HUES6 (cell line): Measurements from ENCODE around the gene HSDL2.
"Not testable (repeated sequence)": the region's sequence is repeated elsewhere in the genome, so short reads cannot be mapped to it uniquely, and the experiment has no call there.

Experiments used
- H3K27ac ChIP-seq: 2 replicates; pipeline ENCODE4 v1.7.0; 2013; ENCODE audit warnings: low read depth, mild to moderate bottlenecking, low read length, inconsistent platforms
- H3K27me3 ChIP-seq: 2 replicates; pipeline ENCODE4 v1.6.1; 2013; ENCODE audit warnings: low read length; ENCODE audit not compliant: control insufficient read depth, insufficient read depth
- H3K36me3 ChIP-seq: 2 replicates; pipeline ENCODE4 v1.6.1; 2013; ENCODE audit warnings: low read length; ENCODE audit not compliant: control insufficient read depth, insufficient read depth
- H3K4me1 ChIP-seq: 2 replicates; pipeline ENCODE4 v1.6.1; 2013; ENCODE audit warnings: low read length; ENCODE audit not compliant: control insufficient read depth, insufficient read depth
- H3K4me3 ChIP-seq: 2 replicates; pipeline ENCODE4 v1.5.1; 2013; ENCODE audit warnings: low read depth, low read length
- H3K9ac ChIP-seq: one replicate; pipeline ENCODE4 v1.6.1; 2013; ENCODE audit warnings: mild to moderate bottlenecking, low read length
- H3K9me3 ChIP-seq: 2 replicates; pipeline ENCODE4 v1.6.1; 2013; ENCODE audit warnings: low read depth, low read length; ENCODE audit not compliant: control insufficient read depth, insufficient read depth

Gene HSDL2

DNA sequence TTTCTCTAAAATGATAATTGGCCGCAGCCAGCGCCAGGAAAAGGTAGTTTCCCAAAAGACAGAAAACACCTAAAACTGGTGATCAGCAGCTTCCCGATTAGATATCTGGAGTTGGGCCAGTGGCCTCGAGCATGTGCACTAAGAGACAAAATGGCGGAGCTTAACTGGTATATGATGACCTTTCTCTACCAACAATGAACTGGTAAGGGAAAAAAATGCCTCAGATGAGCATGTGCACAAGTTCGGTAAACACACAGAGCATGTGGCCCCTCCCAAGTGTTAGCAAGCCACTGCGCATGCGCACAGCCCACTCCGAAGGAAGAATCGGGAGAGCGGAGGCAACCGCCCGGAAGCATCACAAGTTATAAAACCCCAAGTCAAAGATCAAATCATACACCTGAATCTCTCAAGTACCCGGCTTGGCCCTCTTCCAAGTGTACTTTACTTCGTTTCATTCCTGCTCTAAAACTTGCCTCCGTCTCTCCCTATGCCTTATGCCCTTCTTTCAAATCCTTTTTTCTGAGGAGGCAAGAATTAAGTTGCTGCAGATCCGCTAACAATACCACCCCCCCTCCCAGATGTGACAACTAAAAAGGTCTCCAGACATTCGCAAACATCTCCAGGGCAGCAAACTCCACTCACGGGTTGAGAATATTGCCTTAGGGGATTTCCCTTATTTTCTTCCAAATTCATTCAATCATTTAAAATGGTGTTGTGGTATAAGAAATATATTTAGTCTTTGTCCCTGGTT is 31.5 kb upstream of the HSDL2 start:
- no peak overlapping the region for H3K27ac ChIP-seq
- H3K4me3 ChIP-seq, result peak overlapping the region; percentile 51
- no peaks in the 10 kb centered on the region for H3K36me3 ChIP-seq
- H3K9me3 ChIP-seq, result no peaks in the 10 kb centered on the region
- no peaks in the 10 kb centered on the region for H3K27me3 ChIP-seq
- peaks cover 17% of the 10 kb centered on the region for H3K4me1 ChIP-seq
- H3K9ac ChIP-seq, result no peak overlapping the region

GRCh38 chr9:112349008-112349333 is 30.9 kb upstream of the HSDL2 start:
- H3K4me3 ChIP-seq, result peak overlapping the region; percentile 51
- H3K9ac ChIP-seq, result no peak overlapping the region
- H3K9me3 ChIP-seq, result no peaks in the 10 kb centered on the region
- H3K4me1 ChIP-seq, result peaks cover 17% of the 10 kb centered on the region
- H3K27ac ChIP-seq, result no peak overlapping the region
- no peaks in the 10 kb centered on the region for H3K36me3 ChIP-seq
- H3K27me3 ChIP-seq, result no peaks in the 10 kb centered on the region

DNA sequence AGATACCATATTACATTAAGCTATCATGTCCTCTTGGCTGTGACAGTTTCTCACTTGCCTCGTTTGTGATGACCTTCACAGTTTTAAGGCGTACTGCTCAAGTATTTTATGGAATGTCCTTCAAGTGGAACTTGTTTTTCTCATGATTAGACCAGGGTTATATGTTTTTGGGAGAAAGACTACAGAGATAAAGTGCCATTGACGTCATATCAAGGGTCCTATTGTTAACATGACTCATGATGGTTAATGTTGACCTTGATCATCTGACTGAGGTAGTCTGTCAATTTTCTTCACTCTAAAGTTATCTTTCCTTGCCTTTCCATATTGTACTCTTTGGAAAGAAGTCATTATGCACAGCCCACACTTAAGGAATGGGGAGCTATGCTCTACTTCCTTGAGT is 28.7 kb upstream of the HSDL2 start:
- Histone ChIP-seq H3K27me3 (no peaks in the 10 kb centered on the region), H3K4me3 (no peak overlapping the region), H3K9me3 (no peaks in the 10 kb centered on the region), H3K36me3 (no peaks in the 10 kb centered on the region), H3K4me1 (peaks cover 17% of the 10 kb centered on the region), H3K9ac (no peak overlapping the region), H3K27ac (no peak overlapping the region)

DNA sequence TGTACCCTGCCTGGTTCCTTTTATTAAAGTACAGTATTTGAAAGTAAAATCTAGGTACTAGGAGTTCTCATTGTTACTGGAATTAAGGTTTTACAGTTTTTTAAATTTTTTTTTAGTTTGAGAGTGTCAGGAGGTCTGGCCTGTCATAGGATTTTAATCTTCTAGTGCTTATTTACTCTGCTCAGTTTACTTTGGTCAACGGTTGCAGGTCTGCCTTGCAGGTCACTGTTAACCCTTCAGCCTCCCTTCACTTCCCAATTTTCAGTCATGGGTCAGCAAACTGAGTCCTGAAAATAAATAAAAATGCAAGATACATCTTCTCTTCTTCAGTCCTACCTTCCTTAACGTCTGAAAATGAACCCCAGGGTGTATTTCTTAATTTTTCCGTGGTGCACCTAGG is 27.7 kb upstream of the HSDL2 start:
- H3K9ac ChIP-seq, result no peak overlapping the region
- no peaks in the 10 kb centered on the region for H3K27me3 ChIP-seq
- no peaks in the 10 kb centered on the region for H3K36me3 ChIP-seq
- peaks cover 17% of the 10 kb centered on the region for H3K4me1 ChIP-seq
- H3K27ac ChIP-seq, result no peak overlapping the region
- no peak overlapping the region for H3K4me3 ChIP-seq
- no peaks in the 10 kb centered on the region for H3K9me3 ChIP-seq

DNA sequence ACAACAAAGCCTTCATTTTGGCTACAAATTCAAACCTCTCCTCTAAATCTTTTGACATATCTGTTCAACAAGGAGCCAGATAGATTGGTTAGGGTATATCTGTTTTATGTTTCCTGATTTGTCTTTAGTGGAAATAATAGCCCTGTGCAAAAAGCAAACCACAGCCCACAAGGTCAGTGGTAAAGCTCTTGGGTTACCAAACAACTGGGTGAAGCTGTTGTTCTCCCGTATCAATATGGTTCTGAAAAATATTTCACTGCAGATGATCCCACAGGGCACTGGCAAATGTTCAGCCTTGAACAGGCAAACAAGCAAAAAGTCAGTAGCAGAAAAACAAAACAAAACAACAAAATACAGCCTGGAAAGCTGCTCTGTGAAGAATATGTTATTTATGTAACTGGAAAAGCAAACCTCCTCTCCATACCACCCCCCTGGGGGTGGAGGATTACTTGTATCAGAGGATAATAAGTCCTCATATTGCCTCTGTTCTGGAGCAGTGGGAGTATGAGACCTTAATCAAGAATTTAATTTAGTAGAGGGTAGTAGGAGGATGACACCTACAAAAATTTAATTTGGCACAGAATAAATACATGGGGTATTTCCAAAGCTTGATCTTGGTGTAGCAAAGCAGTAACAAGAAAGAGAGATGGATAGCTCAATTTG is 25.7 kb upstream of the HSDL2 start:
- Histone ChIP-seq H3K4me3 (no peak overlapping the region), H3K27me3 (no peaks in the 10 kb centered on the region), H3K27ac (no peak overlapping the region), H3K9me3 (no peaks in the 10 kb centered on the region), H3K9ac (no peak overlapping the region), H3K4me1 (peaks cover 3% of the 10 kb centered on the region), H3K36me3 (no peaks in the 10 kb centered on the region)

DNA sequence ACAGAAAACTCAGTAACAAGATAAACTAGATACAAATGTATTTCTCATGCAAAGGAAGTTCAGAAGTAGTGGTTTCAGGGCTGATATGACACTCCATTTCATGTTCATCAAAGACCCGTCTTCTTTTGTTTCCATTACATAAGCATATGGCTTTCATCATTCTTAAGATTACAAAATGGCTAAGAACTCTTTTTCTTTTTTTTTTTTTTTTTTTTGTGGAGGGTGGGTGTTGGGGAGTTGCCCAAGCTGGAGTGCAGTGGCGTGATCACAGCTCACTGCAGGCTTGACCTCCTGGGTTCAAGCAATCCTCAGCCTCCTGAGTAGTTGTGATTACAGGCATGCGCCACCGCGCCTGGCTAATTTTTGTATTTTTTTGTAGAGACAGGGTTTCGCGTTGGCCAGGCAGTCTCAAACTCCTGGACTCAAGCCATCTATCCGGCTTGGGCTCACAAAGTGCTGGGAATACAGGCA is 24.4 kb upstream of the HSDL2 start:
- H3K4me1 ChIP-seq, result no peaks in the 10 kb centered on the region
- no peak overlapping the region for H3K9ac ChIP-seq
- no peaks in the 10 kb centered on the region for H3K9me3 ChIP-seq

DNA sequence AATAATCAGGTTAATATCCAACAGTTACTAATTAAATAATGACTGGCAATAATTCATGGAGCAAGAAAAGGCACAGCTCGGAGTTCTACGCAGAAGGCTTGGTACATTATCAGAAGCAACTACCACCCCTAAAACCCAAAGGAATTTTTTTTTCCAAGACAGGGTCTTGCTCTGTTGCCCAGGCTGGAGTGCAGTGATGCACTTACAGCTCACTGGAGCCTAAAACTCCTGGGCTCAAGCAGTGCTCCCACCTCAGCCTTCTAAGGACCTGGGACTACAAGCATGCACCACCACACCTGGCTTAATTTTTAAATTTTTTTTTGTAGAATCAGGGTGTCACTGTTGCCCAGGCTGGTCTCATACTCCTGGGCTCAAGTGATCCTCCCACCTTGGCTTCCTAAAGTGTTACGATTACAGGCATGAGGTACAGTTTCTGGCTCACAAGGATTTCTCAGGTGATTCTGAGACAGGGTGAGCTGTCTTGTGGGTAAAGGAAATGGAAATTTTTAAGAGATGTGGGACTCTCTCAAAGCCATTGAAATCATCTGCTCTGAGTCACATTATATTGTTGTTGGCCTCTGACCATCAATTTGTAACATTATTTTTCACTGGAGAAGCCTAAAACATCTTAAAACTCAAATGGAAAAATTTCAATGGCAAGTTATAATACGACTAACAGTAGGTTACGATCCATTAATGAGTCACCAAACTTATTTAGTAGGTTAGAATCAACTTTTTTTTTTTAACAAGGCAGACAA is 19.7 kb upstream of the HSDL2 start:
- Histone ChIP-seq H3K36me3 (no peaks in the 10 kb centered on the region), H3K27ac (no peak overlapping the region), H3K27me3 (no peaks in the 10 kb centered on the region), H3K4me3 (no peak overlapping the region), H3K4me1 (no peaks in the 10 kb centered on the region), H3K9me3 (peaks cover 8% of the 10 kb centered on the region), H3K9ac (no peak overlapping the region)

More for the DNA sequence above, 24.4 kb upstream of the HSDL2 start:
- Histone ChIP-seq H3K27ac (no peak overlapping the region), H3K4me3 (no peak overlapping the region), H3K36me3 (no peaks in the 10 kb centered on the region), H3K27me3 (no peaks in the 10 kb centered on the region)

DNA sequence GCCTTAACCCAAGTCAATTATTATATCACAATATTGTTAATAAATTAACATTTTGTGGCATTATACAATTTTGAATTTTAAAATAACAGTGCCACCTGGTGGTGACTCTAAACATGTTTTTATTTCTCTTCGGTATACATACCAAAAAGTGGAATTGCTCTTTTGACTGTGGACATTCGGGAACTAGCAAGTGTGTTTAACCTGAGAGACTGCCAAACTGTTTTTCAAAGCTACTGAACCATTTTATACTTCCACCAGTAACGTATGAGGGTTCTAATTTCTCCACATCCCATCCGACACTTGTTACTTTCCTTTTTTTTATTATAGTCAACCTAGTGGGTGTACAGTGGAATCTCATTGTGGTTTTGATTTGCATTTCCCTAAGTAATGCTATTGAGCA is 18.3 kb upstream of the HSDL2 start:
- Histone ChIP-seq H3K4me3 (no peak overlapping the region), H3K9me3 (peaks cover 20% of the 10 kb centered on the region), H3K36me3 (no peaks in the 10 kb centered on the region), H3K9ac (no peak overlapping the region), H3K27me3 (no peaks in the 10 kb centered on the region), H3K4me1 (no peaks in the 10 kb centered on the region), H3K27ac (no peak overlapping the region)

DNA sequence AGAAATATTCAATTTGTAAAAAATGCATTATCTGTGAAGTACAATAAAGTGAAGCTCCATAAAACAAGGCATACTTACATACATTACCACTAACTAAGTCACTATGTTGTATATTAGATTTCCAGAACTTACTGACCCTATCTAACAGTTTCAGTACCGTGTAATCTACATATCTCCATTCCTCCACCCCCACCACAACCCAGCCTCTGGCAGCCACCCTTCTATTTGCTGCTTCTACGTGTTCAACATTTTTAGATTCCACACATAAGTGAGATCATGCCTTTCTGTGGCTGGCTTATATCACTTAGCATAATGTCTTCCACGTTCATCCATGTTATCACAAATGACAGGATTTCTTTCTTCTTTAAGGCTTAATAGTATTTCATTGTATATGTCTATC is 15.1 kb upstream of the HSDL2 start:
- H3K9me3 ChIP-seq, result peaks cover 43% of the 10 kb centered on the region
- no peak overlapping the region for H3K9ac ChIP-seq
- H3K36me3 ChIP-seq, result peaks cover 7% of the 10 kb centered on the region; the same call in 1 of the 2 replicates
- no peaks in the 10 kb centered on the region for H3K4me1 ChIP-seq
- no peak overlapping the region for H3K27ac ChIP-seq
- H3K27me3 ChIP-seq, result no peaks in the 10 kb centered on the region
- H3K4me3 ChIP-seq, result no peak overlapping the region

- H3K4me1 ChIP-seq, result not testable (repeated sequence)
These were observed 14.7 kb upstream of the HSDL2 start for GRCh38 chr9:112365257-112365656.

GRCh38 chr9:112366591-112366990 is 13.3 kb upstream of the HSDL2 start:
- Histone ChIP-seq H3K4me1 (no peaks in the 10 kb centered on the region), H3K27ac (no peak overlapping the region), H3K9me3 (peaks cover 57% of the 10 kb centered on the region), H3K36me3 (peaks cover 7% of the 10 kb centered on the region; the same call in 1 of the 2 replicates), H3K27me3 (no peaks in the 10 kb centered on the region), H3K9ac (no peak overlapping the region), H3K4me3 (no peak overlapping the region)

More at GRCh38 chr9:112365257-112365656, 14.7 kb upstream of the HSDL2 start:
- not testable (repeated sequence) for H3K27ac ChIP-seq, H3K36me3 ChIP-seq, H3K9ac ChIP-seq, H3K4me3 ChIP-seq, H3K27me3 ChIP-seq
- peaks cover 48% of the 10 kb centered on the region for H3K9me3 ChIP-seq
